H9 (cell line): Measurements from ENCODE around the gene OR7C1. TPM values are rescaled to one million over a fixed set of nuclear protein-coding genes. Genes with fewer than 3 reads are reported as not detected.

ENCODE experiments used
- DNase-seq: peaks from one replicate; pipeline ENCODE4 v3.0.0-alpha.2; 2017
- H2AFZ ChIP-seq: one replicate; pipeline ENCODE4 v1.6.1; 2013; ENCODE audit warnings: mild to moderate bottlenecking, low read length, control low read depth, moderate library complexity
- H2AK5ac ChIP-seq: 2 replicates; pipeline ENCODE4 v1.6.1; 2013; ENCODE audit warnings: low read length, control low read depth, mixed read lengths; ENCODE audit not compliant: insufficient read length
- H2BK120ac ChIP-seq: one replicate; pipeline ENCODE4 v1.6.1; 2013; ENCODE audit warnings: low read depth, mild to moderate bottlenecking, low read length, control low read depth, inconsistent platforms; ENCODE audit not compliant: poor library complexity, severe bottlenecking
- H2BK12ac ChIP-seq: 2 replicates; pipeline ENCODE4 v1.6.1; 2013; ENCODE audit warnings: low read length, control low read depth, mixed read lengths, low read depth; ENCODE audit not compliant: insufficient read length
- H2BK15ac ChIP-seq: 2 replicates; pipeline ENCODE4 v1.6.1; 2013; ENCODE audit warnings: low read depth, low read length, control low read depth
- H2BK20ac ChIP-seq: one replicate; pipeline ENCODE4 v1.6.1; 2013; ENCODE audit warnings: low read depth, mild to moderate bottlenecking, low read length, control low read depth, inconsistent platforms; ENCODE audit not compliant: poor library complexity, severe bottlenecking
- H2BK5ac ChIP-seq: 2 replicates; pipeline ENCODE4 v1.6.1; 2013; ENCODE audit warnings: low read length, control low read depth, mixed read lengths; ENCODE audit not compliant: insufficient read length
- H3K14ac ChIP-seq: 2 replicates; pipeline ENCODE4 v1.6.1; 2013; ENCODE audit warnings: low read length, control low read depth; ENCODE audit not compliant: insufficient read depth
- H3K18ac ChIP-seq: 2 replicates; pipeline ENCODE4 v1.6.1; 2013; ENCODE audit warnings: low read depth, mild to moderate bottlenecking, mixed read lengths, low read length, control low read depth; ENCODE audit not compliant: insufficient read length
- H3K23ac ChIP-seq: 2 replicates; pipeline ENCODE4 v1.6.1; 2013; ENCODE audit warnings: low read length, control low read depth, mixed read lengths, low read depth; ENCODE audit not compliant: insufficient read length
- H3K23me2 ChIP-seq: 2 replicates; pipeline ENCODE4 v1.6.1; 2013; ENCODE audit warnings: low read depth, mild to moderate bottlenecking, mixed read lengths, low read length, control low read depth; ENCODE audit not compliant: insufficient read length, poor library complexity, severe bottlenecking
- H3K27ac ChIP-seq: 2 replicates; pipeline ENCODE4 v1.5.1; 2013; ENCODE audit warnings: low read length, control low read depth, mixed read lengths, low read depth; ENCODE audit not compliant: insufficient read length
- H3K27me3 ChIP-seq: 2 replicates; pipeline ENCODE4 v1.6.1; 2013; ENCODE audit warnings: low read length, control low read depth, inconsistent platforms; ENCODE audit not compliant: insufficient read depth
- H3K4ac ChIP-seq: 2 replicates; pipeline ENCODE4 v1.6.1; 2013; ENCODE audit warnings: low read depth, mild to moderate bottlenecking, control low read depth, inconsistent platforms, low read length, moderate library complexity
- H3K4me1 ChIP-seq: 2 replicates; pipeline ENCODE4 v1.6.1; 2013; ENCODE audit warnings: low read length, control low read depth, inconsistent platforms; ENCODE audit not compliant: insufficient read depth
- H3K4me2 ChIP-seq: 2 replicates; pipeline ENCODE4 v1.6.1; 2013; ENCODE audit warnings: low read length, control low read depth, mixed read lengths; ENCODE audit not compliant: insufficient read length, insufficient read depth
- H3K56ac ChIP-seq: 2 replicates; pipeline ENCODE4 v1.6.1; 2013; ENCODE audit warnings: low read depth, mild to moderate bottlenecking, mixed read lengths, low read length, control low read depth; ENCODE audit not compliant: insufficient read length
- H3K79me1 ChIP-seq: 2 replicates; pipeline ENCODE4 v1.6.1; 2013; ENCODE audit warnings: low read depth, mild to moderate bottlenecking, moderate library complexity, low read length, control low read depth, inconsistent platforms; ENCODE audit not compliant: insufficient read depth, poor library complexity, severe bottlenecking
- H3K79me2 ChIP-seq: 2 replicates; pipeline ENCODE4 v1.6.1; 2013; ENCODE audit warnings: low read length, control low read depth, inconsistent platforms; ENCODE audit not compliant: insufficient read depth
- H3K9ac ChIP-seq: 2 replicates; pipeline ENCODE4 v1.6.1; 2013; ENCODE audit warnings: low read length, control low read depth, mixed read lengths; ENCODE audit not compliant: insufficient read length; ENCODE audit errors: extremely low read depth
- H3K9me3 ChIP-seq: one replicate; pipeline ENCODE4 v1.6.1; 2013; ENCODE audit warnings: low read depth, low read length, inconsistent platforms; ENCODE audit not compliant: control insufficient read depth
- H3T11ph ChIP-seq: one replicate; pipeline ENCODE4 v1.6.1; 2013; ENCODE audit warnings: mild to moderate bottlenecking, low read length, control low read depth, inconsistent platforms
- H4K20me1 ChIP-seq: one replicate; pipeline ENCODE4 v1.6.1; 2013; ENCODE audit not compliant: control insufficient read depth, insufficient read length, insufficient read depth
- H4K5ac ChIP-seq: 2 replicates; pipeline ENCODE4 v1.6.1; 2013; ENCODE audit warnings: low read depth, mild to moderate bottlenecking, mixed read lengths, low read length, control low read depth; ENCODE audit not compliant: insufficient read length
- H4K8ac ChIP-seq: replicated peaks from 2 replicates; pipeline ENCODE4 v1.6.1; 2013; ENCODE audit warnings: low read length, control low read depth, mixed read lengths, low read depth; ENCODE audit not compliant: insufficient read length
- H4K91ac ChIP-seq: 2 replicates; pipeline ENCODE4 v1.6.1; 2013; ENCODE audit warnings: low read depth, mild to moderate bottlenecking, moderate library complexity, mixed read lengths, low read length, control low read depth; ENCODE audit not compliant: insufficient read length
- H3K27ac Mint-ChIP-seq, 3 experiments: 2 replicates in 2 of 3; 3 replicates in 1 of 3; pipeline ENCODE4 v1.8.0; 2020 to 2021; ENCODE audit warnings: mixed read lengths in 3 of 3, mild to moderate bottlenecking in 1 of 3, moderate library complexity in 1 of 3
- H3K27me3 Mint-ChIP-seq: 2 replicates; pipeline ENCODE4 v1.8.0; 2021; ENCODE audit warnings: low read depth, mild to moderate bottlenecking, moderate library complexity, mixed read lengths
- H3K36me3 Mint-ChIP-seq, 3 experiments: 2 replicates in 2 of 3; 3 replicates in 1 of 3; pipeline ENCODE4 v1.8.0; 2020 to 2021; ENCODE audit warnings: low read depth in 3 of 3, mixed read lengths in 3 of 3; ENCODE audit not compliant: insufficient read depth in 1 of 3
- H3K4me1 Mint-ChIP-seq, 2 experiments: 2 replicates each; pipeline ENCODE4 v1.8.0; 2020; ENCODE audit warnings: mixed read lengths in 2 of 2
- H3K4me3 Mint-ChIP-seq, 2 experiments: 2 replicates in 1 of 2; 3 replicates in 1 of 2; pipeline ENCODE4 v1.8.0; 2020 to 2021; ENCODE audit warnings: mild to moderate bottlenecking in 2 of 2, mixed read lengths in 2 of 2, moderate library complexity in 1 of 2
- H3K9me3 Mint-ChIP-seq, 2 experiments: 2 replicates in 1 of 2; 3 replicates in 1 of 2; pipeline ENCODE4 v1.8.0; 2020; ENCODE audit warnings: mild to moderate bottlenecking in 2 of 2, mixed read lengths in 2 of 2, moderate library complexity in 1 of 2
- CTCF ChIP-seq: fragments of 200-600 bp; sonication (generic); conservative IDR thresholded peaks from 3 replicates; pipeline ENCODE4 v1.8.0; 2021; ENCODE audit warnings: antibody characterized with exemption, mild to moderate bottlenecking
- WGBS: extraction: QIAGEN DNeasy Blood & Tissue Kit; methylation state at CpG from one replicate; pipeline ENCODE4 v1.1.7; 2013; ENCODE audit warnings: missing lambda C conversion rate, low lambda C conversion rate, mixed read lengths; ENCODE audit not compliant: insufficient read length; ENCODE audit errors: extremely low coverage; 5-methylcytosine and 5-hydroxymethylcytosine counted together
- total RNA-seq: library from RNA; stranded (reverse); gene quantifications from 2 replicates; pipeline ENCODE4 v1.2.1, GENCODE V29; 2021

The OR7C1 gene
- total RNA-seq, 1 experiment from 2014 or later, result not detected

- no peaks in the 10 kb centered on the region for H3K27me3 ChIP-seq
- no peak overlapping the region for H3K9ac ChIP-seq
- no peaks in the 10 kb centered on the region for H3K23me2 ChIP-seq
- Mint-ChIP-seq H3K27ac (no peak overlapping the region), H3K27me3 (peaks cover 2% of the 10 kb centered on the region), H3K4me3 (no peak overlapping the region), H3K4me1 (no peaks in the 10 kb centered on the region), H3K36me3 (peaks cover 0 to 12% (median 4%) of the 10 kb centered on the region in 3 experiments; a peak in 3 of 7 replicates), H3K9me3 (peaks cover 21 to 85% of the 10 kb centered on the region in 2 experiments)
- H3K79me2 ChIP-seq, result no peaks in the 10 kb centered on the region
- no peak overlapping the region for H3K4me2 ChIP-seq
- H3K56ac ChIP-seq, result no peak overlapping the region
- no peak overlapping the region for H4K91ac ChIP-seq
- no peak overlapping the region for H2BK120ac ChIP-seq
- no CpG with 5 or more reads among the region's 3 CpGs for WGBS
- no peak for TF ChIP-seq CTCF
- H3K23ac ChIP-seq, result no peak overlapping the region
- H2BK15ac ChIP-seq, result no peak overlapping the region
- no peak overlapping the region for H2AFZ ChIP-seq
- H3K9me3 ChIP-seq, result no peaks in the 10 kb centered on the region
- H2BK20ac ChIP-seq, result no peak overlapping the region
- H2BK5ac ChIP-seq, result no peak overlapping the region
- no peaks in the 10 kb centered on the region for H3K4me1 ChIP-seq
- H4K20me1 ChIP-seq, result no peaks in the 10 kb centered on the region
- H2AK5ac ChIP-seq, result no peak overlapping the region
- no peak overlapping the region for H2BK12ac ChIP-seq
- no peak overlapping the region for H3K4ac ChIP-seq
- no peak overlapping the region for H4K8ac ChIP-seq
- no peak overlapping the region for H4K5ac ChIP-seq
- no peaks in the 10 kb centered on the region for H3K79me1 ChIP-seq
- H3K18ac ChIP-seq, result no peak overlapping the region
- no peak overlapping the region for H3K14ac ChIP-seq
- no peak for DNase-seq
- no peak overlapping the region for H3K27ac ChIP-seq
- no peak overlapping the region for H3T11ph ChIP-seq
Observed at GRCh38 chr19:14804765-14805164, 30.2 kb downstream of the OR7C1 start.
